Anterior cingulate cortex (tissue), 58 donors: ENCODE results near the gene LMCD1.
"Not testable (repeated sequence)": the region's sequence is repeated elsewhere in the genome, so short reads cannot be mapped to it uniquely, and the experiment has no call there.

Experiments
- DNase-seq, 58 donors: peaks; one replicate each; lab custom pipeline; 2025; lab: John Stamatoyannopoulos, UW

The LMCD1 gene

GRCh38 chr3:8579096-8579495 is 77.5 kb downstream of the LMCD1 start:
- no peak for DNase-seq

- DNase-seq = no peak
Observed at GRCh38 chr3:8579943-8580342, 78.3 kb downstream of the LMCD1 start.

GRCh38 chr3:8580434-8580833 is 78.8 kb downstream of the LMCD1 start:
- not testable (repeated sequence) for DNase-seq

GRCh38 chr3:8581373-8581772 is 79.8 kb downstream of the LMCD1 start:
- DNase-seq = no peak

DNA sequence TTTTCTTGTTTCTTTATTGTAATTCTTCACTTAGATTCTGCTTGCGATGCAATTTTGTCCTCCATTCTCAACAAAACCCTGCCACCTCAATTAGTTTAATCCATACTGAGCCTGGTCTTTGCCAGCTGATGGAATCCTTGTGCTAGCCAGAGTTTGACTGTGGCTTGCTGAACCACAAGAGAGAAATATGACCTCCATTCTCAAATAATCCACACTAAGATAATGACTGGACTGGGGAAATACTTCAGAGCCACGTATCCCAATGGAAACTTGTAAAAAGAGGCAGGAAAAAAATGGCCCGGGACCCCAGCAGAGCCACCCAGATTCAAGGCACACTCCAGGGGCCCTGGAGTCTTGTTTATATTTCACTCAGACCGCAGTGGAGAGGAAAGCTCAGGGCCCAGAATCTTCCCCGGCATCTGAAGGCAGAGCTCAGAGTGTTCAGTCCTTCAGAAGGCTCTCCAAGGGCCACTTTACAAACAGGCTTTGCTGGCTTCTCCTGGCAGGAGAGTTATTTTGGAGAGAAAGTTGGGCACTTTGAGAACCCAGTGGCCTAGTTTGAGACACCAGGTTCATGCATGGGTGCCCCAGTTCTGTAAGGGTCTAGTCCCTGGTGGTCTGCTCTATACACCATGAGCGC is 80.3 kb downstream of the LMCD1 start:
- no peak for DNase-seq

DNA sequence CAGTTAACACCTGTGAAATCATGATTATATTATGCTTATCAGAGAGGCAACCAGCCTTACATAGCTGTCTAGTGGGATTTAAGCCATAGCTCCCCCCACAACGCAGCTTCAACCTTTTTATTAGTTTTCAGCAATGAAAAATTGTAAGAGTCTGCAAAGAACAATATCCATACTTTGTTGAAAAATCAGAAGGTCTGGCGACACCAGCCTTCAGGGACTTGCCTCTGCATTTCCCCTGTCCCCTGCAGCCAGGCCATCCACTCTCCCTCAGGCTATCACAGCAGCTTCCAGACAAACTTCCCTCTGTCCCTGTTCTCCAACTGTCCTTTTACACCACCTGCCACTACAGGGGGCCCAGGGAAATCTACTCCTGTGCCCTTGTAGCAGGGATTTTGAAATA is 83.0 kb downstream of the LMCD1 start:
- no peak for DNase-seq

DNA sequence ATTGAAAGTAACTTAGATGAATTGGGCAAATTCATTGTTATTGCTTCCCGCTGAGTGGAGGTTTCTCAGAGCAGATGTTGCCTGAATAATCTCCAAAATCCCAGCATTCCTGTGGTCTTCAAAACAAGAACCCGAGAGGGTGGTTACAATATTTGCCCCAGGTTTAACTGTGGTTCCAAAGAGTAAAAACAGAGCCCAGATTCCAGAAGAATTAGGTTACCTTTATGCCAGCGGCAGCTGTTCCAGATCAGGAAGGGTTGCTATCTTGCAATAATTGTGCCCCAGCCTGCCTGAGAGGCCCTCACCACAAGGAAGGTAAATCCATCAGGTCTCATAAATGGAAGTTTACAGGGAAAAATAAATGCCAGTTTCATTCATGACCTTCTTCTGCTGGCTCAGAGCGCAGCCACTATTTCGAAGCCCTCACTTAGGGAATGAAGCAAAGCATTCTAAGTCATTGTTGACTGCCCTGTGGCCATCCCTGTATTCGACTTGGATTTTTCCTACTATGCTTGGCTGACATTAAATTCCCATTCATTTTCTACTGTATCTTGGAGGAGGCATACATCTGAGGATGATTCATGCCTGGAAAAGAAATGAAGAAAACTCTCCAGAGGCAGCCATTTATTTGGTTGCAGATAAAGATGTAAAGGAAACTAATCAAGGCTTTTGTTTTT is 88.4 kb downstream of the LMCD1 start:
- no peak for DNase-seq

GRCh38 chr3:8593021-8593827 is 91.6 kb downstream of the LMCD1 start:
- peak in 3 of 58 donors; percentile 1 to 6 (median 3) for DNase-seq

GRCh38 chr3:8595252-8595651 is 93.6 kb downstream of the LMCD1 start:
- no peak for DNase-seq

DNA sequence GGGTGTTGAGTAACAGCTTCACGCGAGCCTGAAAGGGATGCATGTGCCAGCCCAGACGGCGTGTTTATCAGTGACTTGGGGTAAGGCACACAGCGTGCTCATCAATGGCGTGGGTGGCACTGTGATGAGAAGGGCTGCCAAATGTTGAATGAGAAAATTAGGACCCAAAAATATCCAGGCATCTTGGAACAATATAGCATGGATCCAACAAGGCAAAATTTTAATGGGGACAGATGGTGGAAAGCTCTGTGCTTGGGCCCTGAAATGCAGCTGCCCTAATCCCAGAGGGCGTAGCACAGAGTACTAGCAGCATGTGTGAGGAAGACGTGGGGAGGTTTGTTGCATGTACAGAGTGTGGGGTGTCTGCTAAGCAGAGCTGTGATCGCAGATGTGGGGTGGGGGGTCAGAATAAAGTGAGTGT is 94.1 kb downstream of the LMCD1 start:
- DNase-seq = peak in 47 of 58 donors; percentile 4 to 92 (median 49)

DNA sequence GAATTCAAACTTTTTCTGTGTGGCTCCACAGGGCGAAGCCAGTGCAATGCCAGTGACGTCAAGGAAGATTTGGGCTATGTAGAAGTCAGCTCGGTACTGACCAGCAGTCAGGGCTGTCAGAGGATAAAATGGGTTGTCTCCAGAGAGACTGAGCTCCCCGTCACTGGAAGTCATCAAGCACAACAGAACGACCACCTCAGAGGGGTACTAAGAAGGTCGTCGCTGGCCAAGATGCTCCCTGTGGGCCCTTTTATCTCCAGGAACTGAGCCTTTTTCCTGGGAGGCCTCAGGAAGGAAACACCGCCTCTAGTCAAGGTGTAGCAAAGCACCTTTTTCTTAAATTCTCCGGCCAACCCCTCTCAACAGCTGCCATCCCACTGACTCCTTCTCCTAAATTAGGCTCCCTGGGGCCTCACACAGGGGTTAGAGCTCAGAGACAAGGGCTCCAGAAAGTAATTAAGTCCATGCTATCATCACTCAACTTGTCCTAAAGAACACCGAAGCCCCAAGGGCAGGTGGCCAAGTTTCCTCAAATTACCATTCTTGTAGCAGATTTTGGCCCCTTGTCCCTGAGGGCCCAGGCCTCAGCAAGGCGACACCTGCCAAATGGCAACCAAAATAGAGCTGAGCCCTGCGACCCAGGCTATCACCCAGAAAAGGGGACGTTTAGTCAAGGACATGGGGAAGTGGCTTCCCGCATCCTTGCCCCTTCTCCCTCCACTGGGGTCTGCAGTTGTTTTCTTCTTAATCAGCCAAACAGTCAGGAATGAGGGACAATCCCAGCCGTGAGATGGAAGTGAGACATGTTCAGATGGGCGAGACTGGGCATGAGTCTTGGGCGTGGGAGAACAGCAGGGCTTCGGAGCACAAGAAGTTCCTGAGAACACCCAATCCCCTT is 94.9 kb downstream of the LMCD1 start:
- DNase-seq = no peak

DNA sequence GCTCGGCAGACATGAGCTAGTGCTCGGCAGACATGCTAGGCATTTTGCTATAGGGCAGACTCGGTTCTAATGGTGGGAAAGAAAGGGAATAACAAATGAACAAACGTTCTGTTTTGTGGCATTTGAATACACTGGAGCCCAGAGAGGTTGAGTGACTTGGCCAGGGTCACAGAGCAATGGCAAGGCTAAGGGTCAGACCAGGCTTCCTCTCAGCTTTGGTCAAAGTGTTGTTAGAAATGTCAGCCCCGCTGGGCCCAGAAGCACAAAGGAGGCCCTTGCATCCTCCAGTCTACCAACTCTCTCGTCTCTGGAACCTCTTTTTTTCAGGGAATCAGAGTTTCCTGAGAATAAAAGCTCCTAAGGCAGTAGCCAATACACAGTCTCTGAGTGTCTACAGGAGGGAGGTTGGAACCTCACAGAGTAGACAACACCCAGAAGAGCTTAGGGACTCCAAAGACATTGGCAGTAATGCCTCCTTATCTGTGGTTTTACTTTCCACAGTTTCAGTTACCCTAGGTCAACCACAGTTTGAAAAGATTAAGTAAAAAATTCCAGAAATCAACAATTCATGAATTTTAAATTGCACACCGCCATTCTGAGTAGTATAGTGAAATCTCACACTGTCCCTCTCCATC is 95.7 kb downstream of the LMCD1 start:
- no peak for DNase-seq

- no peak for DNase-seq
Observed at GRCh38 chr3:8599146-8599545, 97.5 kb downstream of the LMCD1 start.

GRCh38 chr3:8600457-8600856 is 98.8 kb downstream of the LMCD1 start:
- DNase-seq = no peak

- DNase-seq = no peak
Observed at GRCh38 chr3:8603115-8603710, 101.6 kb downstream of the LMCD1 start.

DNA sequence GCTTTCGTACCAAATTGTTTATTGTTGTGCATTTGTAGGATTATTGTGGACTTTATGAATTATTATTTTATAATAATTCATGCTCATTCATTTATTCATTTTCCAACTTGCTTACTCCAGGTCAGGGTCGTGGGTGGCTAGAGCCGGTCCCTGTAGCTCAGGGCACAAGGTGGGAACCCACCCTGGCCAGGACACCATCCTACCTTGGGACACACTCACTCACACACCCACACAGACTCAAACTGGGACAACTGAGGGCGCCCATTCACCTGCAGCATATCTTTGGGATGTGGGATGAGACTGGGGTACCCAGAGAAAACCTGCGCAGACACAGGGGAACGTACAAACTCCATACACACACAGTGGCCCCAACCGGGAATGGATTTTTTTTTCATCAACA is 102.4 kb downstream of the LMCD1 start:
- no peak for DNase-seq

- no peak for DNase-seq
Observed at GRCh38 chr3:8604988-8605387, 103.4 kb downstream of the LMCD1 start.

DNA sequence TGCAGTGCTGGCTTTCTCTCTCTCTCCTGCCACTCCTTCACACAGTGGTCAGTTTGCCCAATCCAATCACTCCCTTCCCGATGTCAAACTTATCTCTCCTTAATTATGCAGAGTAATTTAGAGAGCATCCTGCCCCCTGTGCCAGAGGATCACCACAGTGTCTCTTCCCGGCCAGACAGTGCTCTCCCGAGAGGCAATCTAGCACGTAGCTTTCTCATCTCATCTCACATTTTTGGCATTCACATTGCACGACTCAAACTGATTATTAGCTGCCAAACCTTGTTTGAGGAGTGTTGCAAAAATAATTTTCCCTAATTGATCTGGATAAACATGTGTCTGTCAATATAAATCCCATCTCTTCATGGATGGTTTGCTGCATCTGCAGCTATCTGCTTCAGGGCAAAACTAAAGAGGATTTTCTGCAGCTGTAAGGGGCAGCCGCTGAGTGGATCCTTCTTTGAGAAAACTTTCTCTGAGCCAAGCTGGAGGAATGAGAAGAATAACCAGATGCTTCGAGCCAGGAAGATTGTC is 105.1 kb downstream of the LMCD1 start:
- DNase-seq = no peak
